Esophagus muscularis mucosa (tissue), 4 donors: ENCODE data around the gene RBFOX2. TPM values are rescaled to one million over a fixed set of nuclear protein-coding genes. Genes with fewer than 3 reads are reported as not detected.
"Not testable (repeated sequence)": the region's sequence is repeated elsewhere in the genome, so short reads cannot be mapped to it uniquely, and the experiment has no call there.

Experiments used
- DNase-seq: peaks from one replicate; pipeline ENCODE4 v3.0.0-alpha.2; 2017; ENCODE audit errors: extremely low spot score
- H3K27ac ChIP-seq, 4 donors: fragments of 200-600 bp; sonication (generic); replicated peaks in 1 of 4; 1 replicate in 3 of 4; 2 replicates in 1 of 4; pipeline ENCODE4 v1.5.1; 2016 to 2019; ENCODE audit warnings: mild to moderate bottlenecking in 1 of 4
- H3K27me3 ChIP-seq, 4 donors: fragments of 200-600 bp; sonication (generic); one replicate each; pipeline versions ENCODE4 v1.5.1 to v1.6.0; 2016 to 2019
- H3K36me3 ChIP-seq, 4 donors: fragments of 200-600 bp; sonication (generic); one replicate each; pipeline ENCODE4 v1.5.1; 2016 to 2019
- H3K4me1 ChIP-seq, 4 donors: fragments of 200-600 bp; sonication (generic); one replicate each; pipeline ENCODE4 v1.5.1; 2016 to 2019
- H3K4me3 ChIP-seq, 4 donors: fragments of 200-600 bp; sonication (generic); 1 replicate in 2 of 4; 2 replicates in 2 of 4; pipeline ENCODE4 v1.5.1; 2016 to 2019; ENCODE audit warnings: mild to moderate bottlenecking in 4 of 4, moderate library complexity in 1 of 4
- H3K9me3 ChIP-seq, 4 donors: fragments of 200-600 bp; sonication (generic); 1 replicate in 3 of 4; 2 replicates in 1 of 4; pipeline ENCODE4 v1.5.1; 2016 to 2019
- CTCF ChIP-seq, 3 experiments: fragments of 200-600 bp in 2 of 3; fragments of 450-650 bp in 1 of 3; sonication (generic) in 2 of 3; IDR thresholded peaks; one replicate each; pipeline ENCODE4 v1.5.1; 2017 to 2019; ENCODE audit warnings: antibody characterized with exemption in 3 of 3, mild to moderate bottlenecking in 2 of 3, moderate library complexity in 1 of 3
- EP300 ChIP-seq: sonication (generic); formaldehyde crosslinking; IDR thresholded peaks from one replicate; pipeline ENCODE4 v1.6.1; 2017; ENCODE audit warnings: antibody characterized with exemption
- POLR2A ChIP-seq: fragments of 450-650 bp; IDR thresholded peaks from one replicate; pipeline ENCODE4 v1.6.1; 2017; ENCODE audit warnings: antibody characterized with exemption, moderate library complexity, mild to moderate bottlenecking, low read depth
- POLR2AphosphoS5 ChIP-seq, 2 donors: sonication (generic); formaldehyde crosslinking; IDR thresholded peaks; one replicate each; pipeline ENCODE4 v1.6.1; 2017; ENCODE audit warnings: antibody characterized with exemption in 2 of 2
- WGBS: methylation state at CpG from one replicate; pipeline ENCODE4 v1.1.5; 2018; 5-methylcytosine and 5-hydroxymethylcytosine counted together
- intact Hi-C: fragments of 100-400 bp; cut with DNase I; formaldehyde crosslinking; loops from one replicate; pipeline ENCODE4 v1.15.1; 2023
- total RNA-seq, 4 donors: library from RNA; depleted of rRNA; stranded (reverse); fragments of >200 nt; gene quantifications; one replicate each; pipeline versions ENCODE4 v1.1.0 to v1.2.1, GENCODE V29; 2016

Gene RBFOX2
- total RNA-seq, 4 donors from 2014 or later: 113 to 179 (median 155) TPM

GRCh38 chr22:35705141-35705540 is 323.5 kb downstream of the RBFOX2 start:
- Histone ChIP-seq H3K4me3 (no peak overlapping the region), H3K36me3 (no peaks in the 10 kb centered on the region), H3K27ac (no peak overlapping the region), H3K27me3 (no peaks in the 10 kb centered on the region), H3K9me3 (no peaks in the 10 kb centered on the region), H3K4me1 (no peaks in the 10 kb centered on the region)
- intact Hi-C loops: no loop called here
- WGBS: 95% methylated on average over 3 of the region's 3 CpGs
- TF ChIP-seq EP300: no peak
- TF ChIP-seq POLR2A: no peak
- TF ChIP-seq CTCF (IDR thresholded peaks at IDR 0.05): no peak
- TF ChIP-seq POLR2AphosphoS5 (IDR thresholded peaks at IDR 0.05): no peak
- no peak for DNase-seq

GRCh38 chr22:35703861-35704584 is 324.6 kb downstream of the RBFOX2 start:
- 89% methylated on average over 7 of the region's 7 CpGs for WGBS
- DNase-seq: no peak
- Histone ChIP-seq H3K27ac (no peak overlapping the region), H3K27me3 (no peaks in the 10 kb centered on the region), H3K4me1 (no peaks in the 10 kb centered on the region), H3K9me3 (no peaks in the 10 kb centered on the region), H3K4me3 (no peak overlapping the region), H3K36me3 (no peaks in the 10 kb centered on the region)
- intact Hi-C loops: no loop called here
- TF ChIP-seq POLR2A: no peak
- TF ChIP-seq POLR2AphosphoS5 (IDR thresholded peaks at IDR 0.05): no peak
- TF ChIP-seq CTCF (IDR thresholded peaks at IDR 0.05): no peak
- no peak for TF ChIP-seq EP300

GRCh38 chr22:35699852-35700251 is 328.8 kb downstream of the RBFOX2 start:
- intact Hi-C loops, H3K27ac ChIP-seq, H3K9me3 ChIP-seq, H3K4me1 ChIP-seq, DNase-seq, H3K36me3 ChIP-seq, H3K4me3 ChIP-seq, H3K27me3 ChIP-seq: not testable (repeated sequence)
- WGBS: 83% methylated on average over 4 of the region's 6 CpGs

GRCh38 chr22:35697142-35697541 is 331.5 kb downstream of the RBFOX2 start:
- 83% methylated on average over 13 of the region's 14 CpGs for WGBS
- no peak for DNase-seq
- H3K27ac ChIP-seq: no peak overlapping the region
- TF ChIP-seq POLR2A: no peak
- intact Hi-C loops: no loop called here
- no peaks in the 10 kb centered on the region for H3K36me3 ChIP-seq
- no peaks in the 10 kb centered on the region for H3K4me1 ChIP-seq
- H3K4me3 ChIP-seq: no peak overlapping the region
- no peaks in the 10 kb centered on the region for H3K9me3 ChIP-seq
- peaks cover 0 to 8% (median 0%) of the 10 kb centered on the region in 4 donors for H3K27me3 ChIP-seq

GRCh38 chr22:35695202-35695601 is 333.4 kb downstream of the RBFOX2 start:
- peaks cover 0 to 8% (median 0%) of the 10 kb centered on the region in 4 donors for H3K27me3 ChIP-seq
- no peak for TF ChIP-seq CTCF (IDR thresholded peaks at IDR 0.05)
- TF ChIP-seq POLR2AphosphoS5 (IDR thresholded peaks at IDR 0.05): no peak
- no peak for TF ChIP-seq POLR2A
- no peak for TF ChIP-seq EP300
- no peaks in the 10 kb centered on the region for H3K36me3 ChIP-seq
- DNase-seq: no peak
- no peaks in the 10 kb centered on the region for H3K9me3 ChIP-seq
- H3K4me3 ChIP-seq: no peak overlapping the region
- 87% methylated on average over 9 of the region's 13 CpGs for WGBS
- no peak overlapping the region for H3K27ac ChIP-seq
- no peaks in the 10 kb centered on the region for H3K4me1 ChIP-seq
- intact Hi-C loops: no loop called here

- no peak overlapping the region for H3K27ac ChIP-seq
- DNase-seq: no peak
- H3K27me3 ChIP-seq: no peaks in the 10 kb centered on the region
- intact Hi-C loops: no loop called here
- WGBS: 48% methylated on average over 1 of the region's 1 CpG
- H3K4me3 ChIP-seq: no peak overlapping the region
- H3K4me1 ChIP-seq: no peaks in the 10 kb centered on the region
- TF ChIP-seq POLR2AphosphoS5 (IDR thresholded peaks at IDR 0.05) (no peak), CTCF (IDR thresholded peaks at IDR 0.05) (no peak)
- H3K36me3 ChIP-seq: no peaks in the 10 kb centered on the region
- H3K9me3 ChIP-seq: no peaks in the 10 kb centered on the region
These were observed 338.6 kb downstream of the RBFOX2 start for GRCh38 chr22:35690001-35690400.
